ENCODE data around the gene FNIP1. TPM values are rescaled to one million over a fixed set of nuclear protein-coding genes. Genes with fewer than 3 reads are reported as not detected.
"Not testable (repeated sequence)": the region's sequence is repeated elsewhere in the genome, so short reads cannot be mapped to it uniquely, and the experiment has no call there.

The FNIP1 gene
- total RNA-seq, 2 donors from 2014 or later, result 52.9 to 54.7 TPM

DNA sequence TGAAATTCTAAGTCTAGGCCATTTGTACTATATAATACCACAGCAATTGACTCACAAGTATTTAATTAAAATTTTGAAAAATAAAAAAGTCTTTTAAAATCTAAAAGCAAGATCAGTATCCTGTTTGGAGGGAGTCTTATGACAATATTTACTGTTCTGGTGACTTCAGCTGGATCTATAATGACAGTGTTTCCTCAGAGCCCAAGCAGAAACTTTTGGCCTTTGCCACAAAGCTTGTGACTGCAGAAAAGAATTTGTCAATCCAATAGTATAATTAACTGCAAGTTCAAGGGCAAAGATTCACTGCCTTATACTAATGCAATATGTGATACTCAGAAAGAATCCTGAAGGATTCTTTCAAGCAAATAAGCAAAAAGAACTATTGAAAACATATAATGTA lies 112.2 kb downstream of the FNIP1 start:
- TF ChIP-seq, protein P1, sequence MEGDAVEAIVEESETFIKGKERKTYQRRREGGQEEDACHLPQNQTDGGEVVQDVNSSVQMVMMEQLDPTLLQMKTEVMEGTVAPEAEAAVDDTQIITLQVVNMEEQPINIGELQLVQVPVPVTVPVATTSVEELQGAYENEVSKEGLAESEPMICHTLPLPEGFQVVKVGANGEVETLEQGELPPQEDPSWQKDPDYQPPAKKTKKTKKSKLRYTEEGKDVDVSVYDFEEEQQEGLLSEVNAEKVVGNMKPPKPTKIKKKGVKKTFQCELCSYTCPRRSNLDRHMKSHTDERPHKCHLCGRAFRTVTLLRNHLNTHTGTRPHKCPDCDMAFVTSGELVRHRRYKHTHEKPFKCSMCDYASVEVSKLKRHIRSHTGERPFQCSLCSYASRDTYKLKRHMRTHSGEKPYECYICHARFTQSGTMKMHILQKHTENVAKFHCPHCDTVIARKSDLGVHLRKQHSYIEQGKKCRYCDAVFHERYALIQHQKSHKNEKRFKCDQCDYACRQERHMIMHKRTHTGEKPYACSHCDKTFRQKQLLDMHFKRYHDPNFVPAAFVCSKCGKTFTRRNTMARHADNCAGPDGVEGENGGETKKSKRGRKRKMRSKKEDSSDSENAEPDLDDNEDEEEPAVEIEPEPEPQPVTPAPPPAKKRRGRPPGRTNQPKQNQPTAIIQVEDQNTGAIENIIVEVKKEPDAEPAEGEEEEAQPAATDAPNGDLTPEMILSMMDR (IDR thresholded peaks at IDR 0.05), result no peak
- peaks cover 4% of the 10 kb centered on the region for H3K36me3 ChIP-seq
- no peak overlapping the region for H3K4me3 ChIP-seq
- no peaks in the 10 kb centered on the region for H3K27me3 ChIP-seq (replicated peaks; ENCODE audit: insufficient read depth)
- peaks cover 8 to 20% of the 10 kb centered on the region in 2 donors for H3K4me1 ChIP-seq (ENCODE audit: control insufficient read depth in 1 of 2, low read depth in 2 of 2)
- no peak overlapping the region for H3K27ac ChIP-seq
- DNase-seq (ENCODE audit: low spot score), result no peak
- ATAC-seq (ENCODE audit: insufficient number of reproducible peaks, low FRiP score, low read depth), result no peak
- H3K9me3 ChIP-seq, result no peaks in the 10 kb centered on the region

DNA sequence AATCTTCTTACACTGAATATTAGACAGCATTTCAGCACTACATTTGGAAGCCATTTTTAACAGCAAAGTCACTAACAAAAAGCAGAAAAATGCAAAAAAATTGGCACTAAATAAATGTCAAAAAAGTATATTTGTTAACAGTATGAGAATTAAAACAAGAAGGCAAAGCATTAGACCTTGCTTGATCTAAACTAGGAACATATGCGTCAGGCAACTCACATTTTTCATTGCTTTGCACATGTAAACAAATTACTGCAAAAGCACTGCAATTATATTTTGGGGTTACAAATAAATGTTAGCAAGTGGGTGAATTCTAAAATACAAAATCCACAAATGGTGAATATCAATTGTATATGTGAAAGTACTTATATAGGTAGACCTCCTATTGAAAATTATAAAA lies 112.8 kb downstream of the FNIP1 start:
- no peak overlapping the region for H3K27ac ChIP-seq
- H3K36me3 ChIP-seq, result peaks cover 7% of the 10 kb centered on the region
- ATAC-seq (ENCODE audit: insufficient number of reproducible peaks, low FRiP score, low read depth), result no peak
- H3K27me3 ChIP-seq (replicated peaks; ENCODE audit: insufficient read depth), result no peaks in the 10 kb centered on the region
- DNase-seq (ENCODE audit: low spot score), result no peak
- TF ChIP-seq, protein P1 (IDR thresholded peaks at IDR 0.05), result no peak
- H3K4me3 ChIP-seq, result no peak overlapping the region
- H3K4me1 ChIP-seq (ENCODE audit: control insufficient read depth in 1 of 2, low read depth in 2 of 2), result peaks cover 8 to 20% of the 10 kb centered on the region in 2 donors
- H3K9me3 ChIP-seq, result no peaks in the 10 kb centered on the region

DNA sequence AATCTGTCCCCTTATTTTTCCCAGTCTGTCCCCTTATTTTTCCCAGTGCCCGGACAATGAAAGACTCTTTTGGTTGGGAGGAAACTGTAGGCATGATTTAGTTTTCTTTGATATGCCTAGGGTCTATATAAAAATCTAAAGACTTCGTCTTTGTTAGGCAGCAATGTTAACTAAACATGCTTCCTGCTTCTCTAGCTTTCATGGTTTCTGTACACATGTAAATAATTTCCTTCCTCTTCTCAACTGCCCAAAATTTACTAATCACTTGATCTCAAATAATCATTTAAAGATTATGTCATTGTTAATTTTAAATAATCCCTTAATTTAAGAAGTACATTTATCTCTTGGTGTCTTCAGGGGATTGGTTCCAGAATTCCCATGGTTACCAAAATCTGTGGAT lies 114.0 kb downstream of the FNIP1 start:
- no peak overlapping the region for H3K27ac ChIP-seq
- TF ChIP-seq, protein P1 (IDR thresholded peaks at IDR 0.05), result no peak
- peaks cover 7% of the 10 kb centered on the region for H3K36me3 ChIP-seq
- peaks cover 5 to 16% of the 10 kb centered on the region in 2 donors for H3K4me1 ChIP-seq (ENCODE audit: control insufficient read depth in 1 of 2, low read depth in 2 of 2)
- no peaks in the 10 kb centered on the region for H3K9me3 ChIP-seq
- DNase-seq (ENCODE audit: low spot score) (no peak), ATAC-seq (ENCODE audit: insufficient number of reproducible peaks, low FRiP score, low read depth) (no peak)
- H3K4me3 ChIP-seq, result no peak overlapping the region
- H3K27me3 ChIP-seq (replicated peaks; ENCODE audit: insufficient read depth), result no peaks in the 10 kb centered on the region

DNA sequence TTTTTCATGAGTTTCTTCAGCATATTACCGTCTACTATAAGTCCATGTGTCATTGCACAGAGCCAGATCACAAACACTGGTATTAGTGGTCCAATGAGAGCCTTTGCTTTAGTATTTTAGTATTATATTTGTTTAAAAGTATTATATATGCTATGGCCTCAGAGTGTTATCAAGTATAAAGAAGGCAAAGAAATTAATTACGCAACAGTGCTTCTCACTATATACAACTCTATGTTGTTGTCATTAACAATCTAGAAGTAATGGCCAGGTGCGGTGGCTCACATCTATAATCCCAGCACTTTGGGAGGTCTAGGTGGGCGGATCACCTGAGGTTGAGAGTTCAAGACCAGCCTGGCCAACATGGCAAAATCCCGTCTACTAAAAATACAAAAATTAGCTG lies 114.6 kb downstream of the FNIP1 start:
- no peak overlapping the region for H3K4me3 ChIP-seq
- peaks cover 12% of the 10 kb centered on the region for H3K36me3 ChIP-seq
- TF ChIP-seq, protein P1 (IDR thresholded peaks at IDR 0.05), result no peak
- no peaks in the 10 kb centered on the region for H3K27me3 ChIP-seq (replicated peaks; ENCODE audit: insufficient read depth)
- DNase-seq (ENCODE audit: low spot score) (no peak), ATAC-seq (ENCODE audit: insufficient number of reproducible peaks, low FRiP score, low read depth) (no peak)
- no peak overlapping the region for H3K27ac ChIP-seq
- no peaks in the 10 kb centered on the region for H3K9me3 ChIP-seq
- H3K4me1 ChIP-seq (ENCODE audit: control insufficient read depth in 1 of 2, low read depth in 2 of 2), result peaks cover 0 to 12% of the 10 kb centered on the region in 2 donors

DNA sequence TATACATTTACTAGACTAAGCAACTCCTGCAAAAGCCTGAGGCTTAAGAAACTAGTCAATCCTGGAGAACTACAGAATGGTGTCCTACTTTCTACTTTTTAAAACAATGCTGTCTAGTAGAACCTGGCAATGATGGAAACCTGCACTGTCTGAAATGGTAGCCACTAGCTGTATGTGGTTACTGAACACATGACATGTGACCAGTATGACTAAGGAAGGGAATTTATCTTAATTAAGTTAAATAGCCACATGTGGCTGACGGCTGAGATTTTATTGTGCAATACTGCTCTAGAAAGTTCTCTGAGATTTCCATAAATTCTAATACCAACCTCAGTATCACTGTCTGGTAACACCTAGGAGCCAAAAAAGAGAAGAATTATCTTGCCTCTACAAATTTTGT lies 116.9 kb downstream of the FNIP1 start:
- Histone ChIP-seq H3K27me3 (replicated peaks; ENCODE audit: insufficient read depth) (no peaks in the 10 kb centered on the region), H3K36me3 (peaks cover 15% of the 10 kb centered on the region), H3K4me1 (ENCODE audit: control insufficient read depth in 1 of 2, low read depth in 2 of 2) (peaks cover 0 to 6% of the 10 kb centered on the region in 2 donors), H3K27ac (no peak overlapping the region), H3K9me3 (no peaks in the 10 kb centered on the region), H3K4me3 (no peak overlapping the region)
- ATAC-seq (ENCODE audit: insufficient number of reproducible peaks, low FRiP score, low read depth) (no peak), DNase-seq (ENCODE audit: low spot score) (no peak)
- TF ChIP-seq, protein P1 (IDR thresholded peaks at IDR 0.05), result no peak

DNA sequence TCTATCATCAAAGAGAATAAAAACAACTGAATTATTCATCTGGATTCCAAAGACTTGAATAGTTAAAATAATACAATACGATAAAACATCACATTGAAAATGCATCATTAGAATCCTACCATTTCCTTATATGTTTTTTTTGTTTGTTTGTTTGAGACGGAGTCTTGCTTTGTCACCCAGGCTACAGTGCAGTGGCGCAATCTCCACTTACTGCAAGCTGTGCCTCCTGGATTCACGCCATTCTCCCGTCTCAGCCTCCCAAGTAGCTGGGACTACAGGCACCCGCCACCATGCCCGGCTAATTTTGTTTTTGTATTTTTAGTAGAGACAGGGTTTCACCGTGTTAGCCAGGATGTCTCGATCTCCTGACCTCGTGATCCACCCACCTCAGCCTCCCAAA lies 118.5 kb downstream of the FNIP1 start:
- Histone ChIP-seq H3K36me3 (peaks cover 15% of the 10 kb centered on the region), H3K4me1 (ENCODE audit: control insufficient read depth in 1 of 2, low read depth in 2 of 2) (peaks cover 0 to 10% of the 10 kb centered on the region in 2 donors)
- not testable (repeated sequence) for H3K9me3 ChIP-seq; H3K27me3 ChIP-seq (replicated peaks; ENCODE audit: insufficient read depth); H3K27ac ChIP-seq; DNase-seq (ENCODE audit: low spot score); ATAC-seq (ENCODE audit: insufficient number of reproducible peaks, low FRiP score, low read depth); H3K4me3 ChIP-seq
